Activated CD4-positive, alpha-beta T cell treated with anti-CD3 and anti-CD28 coated beads, Interleukin-2, amount 50 U/mL, for 4 hours (primary cell): ENCODE results near the gene FN1.

Experiments
- DNase-seq, 2 experiments: peaks; one replicate each; pipeline ENCODE4 v3.0.0-alpha.2; 2020

FN1 gene

DNA sequence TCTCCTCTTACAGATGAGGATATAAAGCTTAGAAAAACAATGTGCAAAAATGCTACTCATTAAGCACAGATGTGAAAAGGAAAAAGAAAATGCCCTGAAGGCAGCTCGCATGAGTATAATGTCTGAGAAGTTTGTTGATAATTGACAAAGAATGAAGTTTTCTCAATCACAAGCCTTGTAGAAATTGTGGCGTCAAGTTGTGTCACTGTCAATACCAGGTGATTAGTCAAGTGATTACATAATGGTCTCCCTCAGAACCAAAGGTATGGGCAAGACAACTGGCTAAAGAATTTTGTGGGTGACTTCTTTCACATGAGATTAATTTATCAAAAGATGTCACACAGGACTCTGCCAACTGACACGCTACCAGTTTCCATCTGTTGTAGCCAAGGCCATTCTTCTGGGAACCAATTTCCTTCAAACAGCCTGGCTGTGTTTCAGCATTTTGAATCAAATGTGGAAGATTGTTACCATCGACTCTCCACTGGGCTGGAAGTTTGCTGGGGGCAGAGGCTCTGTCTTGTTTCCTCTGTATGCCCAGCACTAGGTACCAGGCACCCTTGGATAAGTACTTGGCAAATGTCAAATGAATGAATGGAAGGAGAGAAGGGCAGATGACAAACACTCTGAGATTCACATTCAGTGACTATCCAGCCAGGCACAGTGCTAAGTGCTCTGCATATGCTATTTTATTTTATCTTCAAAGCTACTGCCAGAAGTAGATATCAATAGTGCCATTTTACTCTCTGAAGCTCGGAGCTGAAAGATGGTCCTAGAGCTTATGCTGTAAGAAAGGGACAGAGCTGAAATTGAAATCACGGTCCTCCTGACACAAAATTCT is 5.9 kb upstream of the FN1 start:
- no peak for DNase-seq

DNA sequence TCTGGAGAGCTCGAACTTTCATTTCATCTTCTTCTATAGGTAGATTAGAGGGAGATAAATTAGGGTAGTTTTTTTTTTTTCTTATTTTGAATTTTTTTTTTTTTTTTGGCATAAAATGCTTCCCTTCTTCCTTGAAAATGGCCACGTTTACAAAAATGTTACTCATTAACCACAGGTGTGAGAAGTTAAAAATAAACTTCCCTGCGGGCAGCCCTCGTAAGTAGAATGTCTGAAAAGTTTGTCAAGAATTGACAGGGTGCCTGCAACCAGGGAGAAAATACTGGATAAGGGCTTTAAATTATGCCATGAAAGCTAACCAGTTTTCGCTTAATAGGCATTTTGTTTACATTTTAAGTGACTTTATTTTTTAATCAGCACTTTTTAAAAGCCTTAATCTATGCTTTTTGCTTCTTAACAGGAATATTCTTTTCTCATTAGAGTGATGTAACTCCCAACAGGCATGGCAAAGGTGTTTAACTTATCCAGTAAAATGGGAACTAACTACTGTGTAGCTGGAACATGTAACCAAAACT is 4.2 kb upstream of the FN1 start:
- no peak for DNase-seq

DNA sequence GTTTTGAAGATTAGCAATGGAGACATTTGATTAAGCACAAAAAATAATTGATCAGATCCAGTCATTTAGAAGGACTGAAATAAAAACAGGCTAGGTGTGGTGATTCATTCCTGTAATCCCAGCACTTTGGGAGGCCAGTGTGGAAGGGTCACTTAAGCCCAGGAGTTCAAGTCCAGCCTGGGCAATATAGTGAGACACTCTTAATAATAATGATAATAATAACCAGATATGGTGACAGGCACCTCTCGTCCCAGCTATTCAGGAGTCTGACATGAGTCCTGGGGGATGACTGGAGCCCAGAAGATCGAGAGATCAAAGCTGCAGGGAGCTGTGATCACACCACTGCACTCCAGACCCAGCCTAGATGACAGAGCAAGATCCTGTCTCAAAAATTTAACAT is 3.5 kb upstream of the FN1 start:
- no peak for DNase-seq

DNA sequence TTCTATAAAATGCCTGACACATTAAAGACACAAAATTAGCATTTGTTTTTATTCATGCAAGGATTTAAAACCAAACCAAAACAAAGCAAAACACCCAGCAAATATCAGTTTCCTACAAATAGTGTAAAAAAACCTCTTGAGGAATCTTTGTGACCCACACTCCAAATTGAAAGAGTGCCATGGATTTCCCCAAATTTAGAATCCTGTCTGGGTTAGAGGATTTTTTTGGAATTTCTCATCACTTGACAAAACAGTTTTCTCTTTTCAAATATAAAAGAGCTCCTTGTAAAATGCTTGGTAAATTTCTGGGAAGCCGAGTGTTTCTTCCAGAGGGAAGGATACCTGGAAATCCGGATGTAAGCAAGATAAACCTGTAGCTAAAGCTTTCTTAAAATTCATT is 1.7 kb upstream of the FN1 start:
- DNase-seq, result no peak

DNA sequence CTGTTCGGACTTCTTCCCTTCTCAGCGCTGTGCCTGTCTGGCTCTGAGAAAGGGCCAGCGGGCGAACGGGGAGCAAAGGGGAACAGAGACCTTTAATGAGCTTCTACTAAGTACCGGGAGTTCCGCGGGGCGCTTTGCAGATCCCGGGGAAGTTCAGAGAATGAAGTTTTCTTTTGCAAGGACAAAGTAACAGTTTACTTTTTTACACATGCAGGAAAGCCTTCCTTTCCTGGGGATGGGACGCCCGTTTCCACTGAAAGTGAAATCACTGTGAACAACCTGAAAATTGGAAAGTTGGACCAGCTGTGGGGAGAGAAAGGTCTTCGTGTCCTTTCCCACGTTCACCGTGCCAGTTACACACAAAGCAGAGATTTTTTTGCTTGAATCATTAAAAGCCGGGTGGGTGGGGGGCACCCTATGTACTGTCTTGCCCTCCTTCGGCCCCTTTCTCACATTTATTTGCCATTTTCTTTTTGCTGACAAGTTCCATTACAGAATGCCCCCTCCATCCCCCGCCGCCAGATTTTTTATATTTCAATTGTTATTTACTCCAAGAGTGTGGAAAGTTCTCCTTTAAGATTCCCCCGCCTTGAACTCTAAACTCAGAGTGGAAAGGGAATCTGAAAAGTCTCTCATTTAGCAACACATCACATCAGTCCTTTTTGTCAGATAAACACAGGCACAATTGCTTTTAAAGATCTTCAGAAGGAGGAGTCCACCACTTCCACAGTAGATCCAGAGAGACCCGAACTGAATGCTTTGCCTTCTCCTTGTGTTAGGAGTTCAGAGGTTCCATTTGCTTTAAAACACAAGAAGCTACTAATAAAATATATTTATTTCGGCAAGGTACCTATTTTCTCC is 1.1 kb upstream of the FN1 start:
- no peak for DNase-seq

DNA sequence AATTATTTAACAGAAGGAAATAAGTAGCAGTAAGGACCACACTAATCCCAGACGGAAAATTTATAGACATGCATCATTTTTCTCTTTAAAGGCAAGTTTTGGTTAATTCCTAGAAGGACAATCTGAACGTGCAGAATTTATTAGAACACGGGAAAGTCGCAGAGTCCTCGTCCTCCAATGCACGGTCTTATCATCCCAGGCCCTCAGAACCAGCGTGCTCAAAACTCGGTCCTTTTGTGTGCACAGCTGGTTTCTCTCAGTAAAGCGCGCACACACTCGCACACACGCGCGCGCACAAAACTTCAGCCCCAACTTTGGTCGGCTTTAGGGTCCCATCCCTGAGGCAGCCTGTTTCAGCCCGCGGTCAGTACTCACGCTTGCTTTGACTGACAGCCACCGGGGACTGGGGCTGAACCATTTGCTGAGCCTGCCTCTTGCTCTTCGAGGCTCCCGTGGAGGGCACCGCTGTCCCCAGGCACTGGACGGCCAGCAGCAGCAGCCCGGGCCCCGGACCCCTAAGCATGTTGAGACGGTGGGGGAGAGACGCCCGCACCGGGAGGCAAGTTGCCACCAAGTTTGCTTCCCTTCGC is 493 bp downstream of the FN1 start:
- no peak for DNase-seq

DNA sequence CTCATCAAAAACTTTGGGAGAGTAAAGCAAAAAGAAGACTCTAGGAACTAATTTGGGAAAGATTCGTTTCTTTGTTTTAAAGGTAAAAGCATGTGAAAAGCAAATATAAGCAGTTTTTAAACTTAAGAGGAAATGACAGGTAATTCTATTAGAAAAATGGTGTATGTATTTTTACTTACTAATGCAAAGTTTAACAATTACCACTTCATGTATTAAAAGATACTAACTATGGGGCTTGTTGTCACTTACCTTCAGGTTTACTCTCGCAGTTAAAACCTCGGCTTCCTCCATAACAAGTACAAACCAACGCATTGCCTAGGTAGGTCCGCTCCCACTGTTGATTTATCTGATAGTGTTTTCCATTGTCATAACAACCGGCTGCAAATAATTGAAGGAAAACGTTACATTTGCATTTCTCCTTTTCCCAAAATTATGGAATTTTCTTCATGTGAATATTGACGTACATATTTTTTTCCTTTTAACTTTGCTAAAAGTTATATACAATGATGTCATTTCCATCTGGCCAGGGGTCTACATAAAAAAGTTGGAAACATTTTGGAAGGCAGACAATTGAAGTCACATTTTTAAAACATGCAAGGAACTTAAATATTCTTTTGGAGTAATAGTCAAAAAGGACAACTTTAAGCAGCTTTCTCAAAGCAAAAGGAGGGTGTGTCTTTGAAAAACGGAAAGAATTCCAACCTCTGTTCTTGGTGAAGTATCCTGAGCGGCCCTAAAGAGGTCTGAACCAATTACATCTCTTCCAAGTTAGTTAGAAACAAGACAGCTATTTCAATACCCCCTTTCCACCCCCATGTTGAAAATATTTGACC is 1.2 kb downstream of the FN1 start:
- DNase-seq, result no peak

DNA sequence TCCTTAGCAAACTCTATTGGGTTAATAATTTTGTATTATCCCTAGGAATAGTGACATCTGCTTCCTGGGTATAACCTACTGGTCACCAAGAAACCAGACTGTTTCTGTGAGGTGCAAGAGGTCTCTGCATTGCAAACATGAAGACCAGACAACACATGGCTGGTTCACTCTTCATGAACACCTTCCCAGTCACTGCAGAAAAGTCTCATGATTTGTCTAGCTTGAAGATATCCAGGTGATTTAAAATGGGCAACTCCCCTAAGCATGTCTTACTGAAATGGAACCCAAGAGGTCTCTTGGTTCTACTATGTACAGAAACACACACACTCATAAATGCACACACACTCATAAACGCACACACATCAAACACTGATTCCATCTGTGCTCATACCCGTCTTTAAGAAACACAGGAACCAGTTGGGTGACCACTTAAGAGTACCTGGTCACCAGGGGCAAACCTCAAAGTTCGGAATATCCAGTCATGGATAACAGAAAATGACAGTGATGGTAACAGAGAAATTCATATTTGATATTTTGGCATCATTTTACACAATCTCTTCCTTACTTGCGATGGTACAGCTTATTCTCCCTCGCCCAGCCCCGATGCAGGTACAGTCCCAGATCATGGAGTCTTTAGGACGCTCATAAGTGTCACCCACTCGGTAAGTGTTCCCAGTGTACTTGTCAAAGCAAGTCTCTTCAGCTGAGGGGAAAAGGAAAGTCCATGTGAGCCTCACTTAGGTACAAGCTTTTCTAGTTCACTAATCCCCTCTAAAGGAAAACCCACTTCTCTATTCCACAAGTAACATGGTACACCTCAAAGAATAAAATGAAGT is 2.9 kb downstream of the FN1 start:
- DNase-seq, result no peak

DNA sequence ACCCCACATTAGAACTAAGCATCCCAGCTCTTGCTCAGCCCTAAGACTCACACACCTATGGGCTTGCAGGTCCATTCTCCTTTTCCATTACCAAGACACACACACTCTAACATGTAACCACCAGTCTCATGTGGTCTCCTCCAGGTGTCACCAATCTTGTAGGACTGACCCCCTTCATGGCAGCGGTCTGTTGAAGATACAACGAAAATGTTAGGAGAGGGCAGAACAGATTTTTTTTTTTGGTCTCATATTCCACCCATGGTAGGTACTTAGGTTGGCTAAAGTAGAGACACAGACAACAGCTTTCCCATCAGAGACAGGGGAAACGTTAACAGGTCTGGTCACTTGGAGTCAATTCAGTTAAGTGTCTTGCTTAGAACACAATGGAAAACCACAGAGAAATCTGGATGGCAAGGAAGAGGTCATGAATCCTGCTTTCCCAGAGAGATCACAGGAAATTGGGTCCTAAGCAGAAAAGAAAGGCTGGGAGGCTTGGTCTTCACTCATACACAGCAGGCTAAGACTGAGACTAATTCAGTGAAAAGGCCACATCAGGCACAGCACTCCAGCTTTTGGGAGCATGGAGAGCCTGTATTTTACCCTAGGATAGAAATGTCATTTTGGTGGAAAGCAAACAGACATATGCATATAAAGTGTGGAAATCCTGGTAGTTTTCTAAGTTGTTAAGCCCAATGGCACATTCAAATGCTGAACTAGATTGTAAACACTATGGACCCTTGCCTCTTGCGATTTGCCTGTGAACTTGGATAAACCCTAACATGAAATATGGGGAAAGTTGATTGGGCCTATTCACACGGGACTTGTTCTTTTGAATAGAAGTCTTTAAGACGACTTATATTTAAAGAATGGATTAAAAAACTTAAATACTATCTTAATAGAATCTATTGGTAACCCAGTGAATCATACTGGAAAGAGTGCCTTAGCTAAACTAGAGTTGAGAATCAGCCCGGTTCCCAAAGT is 3.8 kb downstream of the FN1 start:
- no peak for DNase-seq

DNA sequence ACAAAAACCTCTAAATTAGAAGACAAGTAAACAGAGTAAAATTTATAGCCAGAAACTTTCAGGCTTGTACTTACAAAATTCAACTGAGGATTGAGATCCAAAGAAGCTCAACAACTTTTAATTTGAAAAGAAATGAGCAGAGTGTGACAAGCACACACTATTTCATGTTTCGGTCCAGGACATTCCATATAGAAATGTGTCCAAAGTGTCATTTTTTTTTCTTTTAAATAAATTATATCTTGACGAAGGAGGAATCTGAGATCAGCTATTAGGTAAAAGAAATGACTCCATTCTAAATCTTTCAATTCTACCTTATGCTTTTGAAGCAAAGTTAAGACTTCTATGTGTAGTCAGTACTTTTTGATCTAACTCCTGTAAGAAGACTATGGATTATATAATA is 4.6 kb downstream of the FN1 start:
- no peak for DNase-seq

DNA sequence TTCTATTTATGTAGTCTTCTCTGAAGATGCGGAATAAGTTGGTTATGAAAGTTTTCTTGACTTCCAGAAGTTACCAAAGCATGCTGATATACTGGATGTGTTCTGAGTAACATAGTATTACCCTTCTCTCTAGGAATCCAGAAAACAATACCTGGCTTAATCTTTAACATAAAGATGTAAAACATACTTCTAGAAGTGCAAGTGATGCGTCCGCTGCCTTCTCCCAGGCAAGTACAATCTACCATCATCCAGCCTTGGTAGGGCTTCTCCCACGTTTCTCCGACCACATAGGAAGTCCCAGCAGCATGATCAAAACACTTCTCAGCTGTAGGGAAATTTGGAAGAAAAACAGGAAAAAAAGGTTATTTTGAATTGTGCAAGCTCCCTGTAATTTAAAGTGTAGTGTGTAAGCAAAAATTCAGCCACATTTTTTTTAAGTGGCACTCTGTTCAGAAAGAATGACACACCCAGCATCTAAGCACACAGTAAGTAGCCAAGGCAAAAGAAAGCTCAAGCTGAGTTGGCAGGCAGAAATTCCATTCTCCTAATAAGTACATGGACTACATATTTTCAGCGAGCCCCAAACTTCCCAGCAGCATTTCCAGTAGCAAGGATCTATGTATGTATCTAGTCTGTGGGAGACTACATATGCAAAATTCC is 5.2 kb downstream of the FN1 start:
- no peak for DNase-seq

DNA sequence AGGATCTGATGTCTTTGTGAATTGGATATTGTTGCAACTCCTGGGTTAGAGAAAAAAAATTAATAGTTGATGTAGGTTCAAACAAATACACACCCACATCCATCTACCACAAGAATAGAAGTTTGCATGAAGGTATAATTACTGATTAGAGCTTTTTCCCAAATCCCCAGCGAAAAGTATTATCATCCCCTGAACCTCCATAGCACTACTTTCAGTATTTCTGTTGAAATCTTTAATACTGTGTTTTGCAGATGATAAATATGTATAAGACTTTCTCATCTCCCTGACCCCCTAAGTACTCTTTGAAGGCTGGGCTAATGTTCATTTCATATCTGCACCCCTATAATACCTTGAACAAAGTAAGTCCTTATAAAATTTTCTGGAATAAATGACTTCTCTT is 6.4 kb downstream of the FN1 start:
- no peak for DNase-seq

DNA sequence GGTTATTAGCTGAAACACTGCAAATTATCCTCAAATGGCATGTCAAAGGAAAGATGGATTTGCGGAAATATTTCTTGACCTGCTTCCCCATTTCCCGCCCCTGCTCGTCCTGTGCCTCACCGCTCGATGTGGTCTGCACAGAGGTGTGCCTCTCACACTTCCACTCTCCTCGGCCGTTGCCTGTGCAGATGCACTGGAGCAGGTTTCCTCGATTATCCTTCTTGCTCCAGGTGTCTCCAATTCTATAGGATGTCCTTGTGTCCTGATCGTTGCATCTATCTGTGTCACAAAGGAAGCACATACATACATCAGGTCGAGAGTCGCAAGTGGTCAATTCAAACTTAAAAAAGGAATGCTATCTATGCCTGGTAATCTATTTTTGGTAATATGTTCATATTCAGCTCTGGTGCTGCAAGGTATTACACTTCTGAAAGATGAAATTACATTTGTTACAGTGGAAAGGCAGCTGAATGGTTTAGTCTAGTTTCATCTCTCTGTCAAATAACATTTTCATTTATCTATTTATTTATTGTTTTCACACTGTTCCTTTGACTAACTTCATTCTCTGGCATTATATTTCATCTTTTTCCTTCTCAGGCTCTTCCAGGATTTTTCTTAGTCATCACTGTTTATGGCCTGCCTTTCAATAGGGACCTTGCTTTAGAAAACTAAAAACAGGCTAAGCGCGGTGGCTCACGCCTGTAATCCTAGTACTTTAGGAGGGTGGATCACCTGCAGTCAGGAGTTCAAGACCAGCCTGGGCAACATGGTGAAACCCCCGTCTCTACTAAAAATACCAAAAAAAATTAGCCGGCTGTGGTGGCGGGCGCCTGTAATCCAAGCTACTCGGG is 7.6 kb downstream of the FN1 start:
- no peak for DNase-seq

DNA sequence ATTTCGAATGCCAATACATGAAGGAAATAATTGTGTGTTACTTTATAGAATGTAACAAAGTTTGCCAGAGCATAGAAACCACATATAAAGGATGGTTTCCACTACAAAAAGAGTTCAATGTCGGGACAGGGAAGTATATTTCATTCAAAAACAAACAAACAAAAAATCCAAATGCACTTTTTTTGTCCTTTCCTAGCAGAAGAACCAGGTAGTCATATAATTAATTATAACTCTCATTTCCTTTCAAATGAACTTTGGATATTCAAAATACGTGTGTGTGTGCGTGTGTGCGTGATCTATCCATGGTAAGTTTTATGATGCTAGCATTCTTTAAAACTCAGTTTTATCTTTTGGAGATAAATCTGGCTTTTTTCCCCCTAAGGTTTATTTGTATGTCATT is 8.3 kb downstream of the FN1 start:
- DNase-seq, result no peak

DNA sequence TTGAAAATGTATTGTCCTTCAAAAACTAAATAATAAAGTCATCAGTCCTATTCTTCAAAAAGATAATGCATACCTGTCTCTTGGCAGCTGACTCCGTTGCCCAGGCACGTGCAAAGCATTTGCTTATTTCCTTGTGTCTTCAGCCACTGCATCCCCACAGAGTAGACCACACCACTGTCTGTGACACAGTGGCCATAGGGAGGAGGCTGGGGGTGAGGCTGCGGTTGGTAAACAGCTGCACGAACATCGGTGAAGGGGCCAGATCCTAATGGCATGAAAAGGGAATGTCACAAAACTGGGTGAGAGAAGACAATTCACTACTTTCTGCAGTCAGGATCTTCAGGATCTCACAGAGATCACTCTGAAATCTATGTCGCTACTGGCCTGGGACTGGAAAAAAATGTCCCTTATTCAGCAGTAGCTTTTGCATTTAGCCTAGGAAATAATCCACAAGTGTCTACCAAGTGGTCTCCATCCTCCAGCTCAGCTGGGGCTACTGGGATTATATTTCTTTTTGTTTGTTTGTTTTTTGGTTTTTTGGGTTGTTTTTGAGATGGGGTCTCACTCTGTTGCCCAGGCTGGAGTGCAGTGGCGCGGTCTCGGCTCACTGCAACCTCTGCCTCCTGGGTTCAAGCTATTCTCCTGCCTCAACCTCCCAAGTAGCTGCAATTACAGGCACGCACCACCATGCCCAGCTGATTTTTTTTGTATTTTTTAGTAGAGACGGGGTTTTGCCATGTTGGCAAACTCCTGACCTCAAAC is 10.7 kb downstream of the FN1 start:
- DNase-seq, result no peak

DNA sequence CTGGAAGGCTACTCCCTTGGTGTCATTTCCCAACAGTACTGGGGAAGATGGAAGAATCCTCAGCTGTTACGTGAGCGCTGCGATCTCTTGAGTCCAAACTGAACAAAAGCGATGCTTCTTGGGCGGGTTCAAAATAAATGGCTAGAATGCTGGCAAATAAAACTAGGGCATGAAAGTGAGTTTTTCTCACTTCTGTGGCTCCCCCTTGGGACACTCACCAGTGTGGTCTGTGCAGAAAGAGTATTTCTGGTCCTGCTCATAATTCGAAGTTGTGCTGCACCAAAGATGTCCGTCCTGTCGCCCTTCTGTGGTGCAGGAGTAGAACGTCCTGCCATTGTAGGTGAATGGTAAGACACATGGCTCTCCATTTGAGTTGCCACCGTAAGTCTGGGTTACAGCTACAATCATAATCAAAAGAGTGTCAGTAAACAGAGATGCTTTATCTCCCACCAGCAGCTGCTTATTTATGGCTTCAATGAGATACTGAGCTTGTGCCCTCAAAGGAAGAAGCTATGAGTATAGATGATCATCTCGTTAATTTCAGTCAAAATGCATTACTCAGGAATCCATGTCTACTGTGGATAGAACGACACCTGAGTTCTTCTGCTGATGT is 11.8 kb downstream of the FN1 start:
- DNase-seq, result no peak

DNA sequence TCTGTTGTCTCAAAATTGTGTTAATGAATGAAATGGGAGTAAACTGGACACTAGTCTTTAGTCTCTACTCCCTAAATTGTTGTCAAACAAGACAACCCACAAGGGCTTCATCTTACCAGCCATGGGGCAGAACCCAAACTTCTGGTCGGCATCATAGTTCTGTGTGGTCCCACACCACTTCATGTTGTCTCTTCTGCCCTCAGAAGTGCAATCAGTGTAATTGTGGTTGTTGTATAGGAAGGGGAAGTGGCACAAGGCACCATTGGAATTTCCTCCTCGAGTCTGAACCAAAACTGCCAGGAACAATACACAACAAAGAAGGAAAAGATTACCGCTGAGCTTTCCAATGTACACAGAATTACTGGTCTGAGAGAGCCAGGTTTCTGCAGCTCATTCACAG is 12.6 kb downstream of the FN1 start:
- DNase-seq, result no peak

DNA sequence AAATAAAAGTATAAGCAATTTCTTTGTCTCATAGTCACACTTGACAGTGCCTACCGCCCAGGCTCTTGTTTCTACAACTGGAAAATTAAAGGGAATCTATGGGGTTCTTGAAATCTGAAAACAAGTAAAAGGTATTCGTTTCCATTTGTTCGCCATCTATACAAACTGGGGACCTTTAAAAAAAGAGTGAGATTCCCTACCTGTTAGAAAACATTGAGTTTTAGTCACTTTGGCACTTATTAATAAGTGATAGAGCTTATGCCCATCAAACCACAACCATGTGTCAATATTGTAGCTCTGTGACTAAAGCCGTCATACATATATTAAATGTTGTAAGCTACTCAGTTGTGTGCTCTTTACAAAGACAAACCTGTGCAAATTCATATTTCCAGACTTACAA is 13.2 kb downstream of the FN1 start:
- no peak for DNase-seq
